GM23338 (cell line): ENCODE results near the gene PACSIN3.
A peak's percentile ranks its signal among the peaks of the same experiment; 100 is the strongest.

Source experiments
- CTCF ChIP-seq, 2 experiments: fragments of 200-600 bp in 1 of 2; sonication (generic) in 1 of 2; conservative IDR thresholded peaks; 2 replicates each; pipeline versions ENCODE4 v1.5.1 to v1.6.1; 2016 to 2017; ENCODE audit warnings: antibody characterized with exemption in 2 of 2, low read depth in 2 of 2, mild to moderate bottlenecking in 2 of 2, moderate library complexity in 1 of 2
- POLR2AphosphoS5 ChIP-seq: IDR thresholded peaks from 2 replicates; pipeline ENCODE4 v1.6.1; 2016; ENCODE audit warnings: antibody characterized with exemption, low read depth

DNA sequence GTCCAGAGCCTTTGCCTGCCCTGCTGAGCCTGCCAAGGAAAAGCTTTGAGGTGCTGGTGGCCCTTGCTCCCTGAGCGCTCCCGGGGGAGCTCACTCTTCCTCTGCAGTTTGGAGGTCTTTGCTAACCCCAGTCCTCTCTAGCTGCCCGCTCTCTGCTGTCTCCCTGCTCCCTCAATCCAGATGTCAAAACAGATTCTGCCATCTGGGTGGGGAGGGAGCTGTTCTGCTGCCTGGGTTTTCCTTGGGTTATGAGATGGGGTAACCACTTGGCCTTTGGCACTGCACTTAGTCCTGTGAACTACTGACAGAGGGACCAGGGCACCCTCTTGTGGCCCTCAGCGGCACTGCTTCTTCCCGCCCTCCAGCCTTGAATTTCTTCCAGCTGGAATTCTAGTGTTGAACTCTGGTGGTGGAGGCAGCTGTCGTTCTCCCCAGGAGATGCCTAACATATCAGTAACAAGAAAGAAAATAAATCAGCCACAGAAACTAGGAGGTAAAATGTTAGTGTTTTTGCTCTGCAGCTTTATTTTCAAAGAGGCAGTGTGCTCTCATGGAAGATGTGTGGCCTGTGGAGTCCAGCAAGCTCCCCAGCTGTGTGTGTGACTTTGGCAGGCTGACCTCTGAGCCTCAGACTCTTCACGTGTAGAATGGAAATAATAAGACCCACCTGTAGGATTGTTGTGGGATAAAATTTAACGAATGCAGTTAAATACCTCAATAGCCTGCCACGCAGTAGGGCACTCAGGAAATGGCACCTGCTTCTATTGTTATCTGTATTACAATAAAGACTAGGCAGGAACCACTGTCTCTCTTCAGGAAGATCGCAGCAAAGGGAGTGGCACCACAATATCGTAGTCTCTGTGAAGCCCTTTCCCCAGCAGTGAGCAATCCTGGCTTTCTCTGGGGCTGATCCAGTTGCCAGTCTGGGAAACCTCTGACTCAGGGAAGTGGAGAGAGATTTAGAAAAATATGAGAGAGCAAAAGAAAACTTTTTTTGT, 33.0 kb downstream of the PACSIN3 start:
- TF ChIP-seq CTCF (conservative IDR thresholded peaks at IDR 0.05; ENCODE audit: low read depth in 2 of 2) (peak; percentile 99), POLR2AphosphoS5 (no peak)
